Endothelial cell of umbilical vein (primary cell): ENCODE results near the gene GIT2. TPM values are rescaled to one million over a fixed set of nuclear protein-coding genes. Genes with fewer than 3 reads are reported as not detected.

Source experiments
- BruUV-seq: library from RNA; stranded (reverse); fragments of 400-500 nt; replicated peaks from 2 replicates; lab custom pipeline; 2021; lab: Mats Ljungman, UMichigan
- CTCF ChIA-PET: fragments of 300-600, 350-600 bp; sonication (Branson Sonifier 250); formaldehyde crosslinking; loops from one replicate; lab custom pipeline; 2021; ENCODE audit warnings: antibody characterized with exemption, inconsistent platforms; lab: Charles Lee
- POLR2A ChIA-PET: fragments of 300-600, 350-600 bp; sonication (Branson Sonifier 250); formaldehyde crosslinking; loops from one replicate; lab custom pipeline; 2021; ENCODE audit warnings: antibody characterized with exemption, inconsistent platforms; lab: Charles Lee
- DNase-seq: peaks from one replicate; pipeline ENCODE4 v3.0.0-alpha.2; 2011; ENCODE audit warnings: low read depth, low spot score
- FAIRE-seq: peaks from 2 replicates; lab custom pipeline; 2011; peaks lifted over from hg19 to GRCh38; lab: Jason Lieb, UNC
- H2AFZ ChIP-seq: 2 replicates; pipeline ENCODE4 v1.6.0; 2012; ENCODE audit warnings: low read depth, low read length, control low read depth, inconsistent platforms
- H3K27ac ChIP-seq: 2 replicates; pipeline ENCODE4 v1.5.1; 2011; ENCODE audit warnings: low read depth, mild to moderate bottlenecking, control low read depth, low read length, moderate library complexity; ENCODE audit not compliant: insufficient read depth
- H3K27me3 ChIP-seq, 2 experiments: 2 replicates each; pipeline versions ENCODE4 v1.6.0 to v1.6.1; 2011; ENCODE audit warnings: low read length in 2 of 2, mixed read lengths in 1 of 2; ENCODE audit not compliant: control insufficient read depth in 2 of 2, insufficient read depth in 2 of 2
- H3K36me3 ChIP-seq, 2 experiments: 2 replicates in 1 of 2; 3 replicates in 1 of 2; pipeline ENCODE4 v1.5.1; 2011; ENCODE audit warnings: low read length in 2 of 2, mild to moderate bottlenecking in 1 of 2, moderate library complexity in 1 of 2; ENCODE audit not compliant: control insufficient read depth in 2 of 2, insufficient read depth in 2 of 2; ENCODE audit errors: extremely low read depth in 1 of 2
- H3K4me1 ChIP-seq: 3 replicates; pipeline ENCODE4 v1.5.1; 2011; ENCODE audit warnings: mild to moderate bottlenecking, low read length; ENCODE audit not compliant: control insufficient read depth, insufficient read depth; ENCODE audit errors: extremely low read depth
- H3K4me2 ChIP-seq: 2 replicates; pipeline ENCODE4 v1.6.1; 2011; ENCODE audit warnings: low read length, control low read depth, mixed read lengths; ENCODE audit not compliant: insufficient read depth
- H3K4me3 ChIP-seq, 3 experiments: fragments of 200-600 bp in 1 of 3; sonication (generic), shearing (Covaris generic) in 1 of 3; replicated peaks in 1 of 3; 2 replicates each; pipeline ENCODE4 v1.5.1; 2011 to 2016; ENCODE audit warnings: control low read depth in 3 of 3, low read length in 3 of 3, mild to moderate bottlenecking in 2 of 3, inconsistent platforms in 1 of 3, low read depth in 1 of 3, moderate library complexity in 1 of 3; ENCODE audit not compliant: insufficient read depth in 1 of 3
- H3K79me2 ChIP-seq: 2 replicates; pipeline ENCODE4 v1.6.0; 2012; ENCODE audit warnings: low read length, inconsistent platforms; ENCODE audit not compliant: control insufficient read depth, insufficient read depth
- H3K9ac ChIP-seq: replicated peaks from 2 replicates; pipeline ENCODE3; 2011; ENCODE audit warnings: low read length, control low read depth; ENCODE audit not compliant: insufficient read depth; ENCODE audit errors: extremely low read depth
- H3K9me1 ChIP-seq: replicated peaks from 3 replicates; pipeline ENCODE4 v1.6.0; 2011; ENCODE audit warnings: mild to moderate bottlenecking, low read length; ENCODE audit not compliant: control insufficient read depth, insufficient read depth; ENCODE audit errors: extremely low read depth
- H3K9me3 ChIP-seq: replicated peaks from 2 replicates; pipeline ENCODE4 v1.5.1; 2012; ENCODE audit warnings: low read length, inconsistent platforms; ENCODE audit not compliant: control insufficient read depth, insufficient read depth
- H4K20me1 ChIP-seq: replicated peaks from 2 replicates; pipeline ENCODE3; 2011; ENCODE audit warnings: mild to moderate bottlenecking, low read length; ENCODE audit not compliant: control insufficient read depth, insufficient read depth; ENCODE audit errors: extremely low read depth
- EZH2 ChIP-seq: IDR thresholded peaks from 2 replicates; pipeline ENCODE4 v1.6.1; 2012; ENCODE audit warnings: borderline replicate concordance, low read depth, mild to moderate bottlenecking, moderate library complexity, low read length, inconsistent platforms; ENCODE audit not compliant: severe bottlenecking
- FOS ChIP-seq: IDR thresholded peaks from 2 replicates; pipeline ENCODE4 v1.6.1; 2011; ENCODE audit warnings: mild to moderate bottlenecking, low read length, moderate library complexity, borderline replicate concordance; ENCODE audit not compliant: insufficient read depth
- GATA2 ChIP-seq: IDR thresholded peaks from 2 replicates; pipeline ENCODE4 v1.7.0; 2011; ENCODE audit warnings: low read depth, mild to moderate bottlenecking, moderate library complexity, mixed read lengths, low read length; ENCODE audit not compliant: insufficient read length, insufficient read depth
- JUN ChIP-seq: IDR thresholded peaks from 2 replicates; pipeline ENCODE4 v1.6.1; 2011; ENCODE audit warnings: borderline replicate concordance, low read depth; ENCODE audit not compliant: insufficient read length, insufficient read depth
- MYC ChIP-seq: IDR thresholded peaks from one replicate; pipeline ENCODE4 v1.6.1; 2011; ENCODE audit warnings: mild to moderate bottlenecking, low read depth, low read length
- POLR2A ChIP-seq: IDR thresholded peaks from 2 replicates; pipeline ENCODE4 v1.6.1; 2012; ENCODE audit warnings: low read depth, mild to moderate bottlenecking, control low read depth, low read length
- POLR2AphosphoS5 ChIP-seq: IDR thresholded peaks from 2 replicates; pipeline ENCODE4 v1.6.1; 2012; ENCODE audit warnings: low read depth, mild to moderate bottlenecking, control low read depth, low read length, moderate library complexity; ENCODE audit not compliant: insufficient read depth
- dilution Hi-C: fragments of 300-500 bp; cut with MboI; formaldehyde crosslinking; loops from one replicate; pipeline ENCODE4 v1.15.0; 2019; ENCODE audit warnings: low sequenced_read_pairs; ENCODE audit not compliant: extremely low pct_ligation_motif_present
- intact Hi-C: fragments of 100-400 bp; cut with micrococcal nuclease; formaldehyde crosslinking; loops from one replicate; pipeline ENCODE4 v1.10.0; 2022
- polyA plus RNA-seq, 4 experiments: library from polyadenylated mRNA; depleted of rRNA in 3 of 4; stranded (reverse) in 3 of 4; unstranded in 1 of 4; fragments of >200 nt; gene quantifications; 2 replicates each; pipeline versions ENCODE4 v1.2.1 to v1.2.3, GENCODE V29; 2011 to 2012; ENCODE audit warnings: missing spikeins in 1 of 4
- total RNA-seq: library from RNA; stranded (reverse); gene quantifications from 2 replicates; pipeline ENCODE4 v1.2.3, GENCODE V29; 2021
- TF ChIP-seq, protein P1 (sequence below): IDR thresholded peaks from 2 replicates; pipeline ENCODE4 v1.6.1; 2011; ENCODE audit not compliant: insufficient read depth, insufficient read length
- TF ChIP-seq, protein P2 (sequence below), 2 donors: IDR thresholded peaks; 1 replicate in 1 of 2; 2 replicates in 1 of 2; pipeline ENCODE4 v1.5.1; 2011; ENCODE audit warnings: low read length in 2 of 2, mild to moderate bottlenecking in 2 of 2, moderate library complexity in 2 of 2, control low read depth in 1 of 2, inconsistent platforms in 1 of 2, low read depth in 1 of 2; ENCODE audit not compliant: insufficient read depth in 1 of 2; ENCODE audit errors: extremely low read depth in 1 of 2

GIT2 gene
- total and polyA plus RNA-seq, 2 donors (not counting 3 experiments of a cell fraction or from before 2014, with no cell fraction given), result 37.3 to 77.2 TPM

DNA sequence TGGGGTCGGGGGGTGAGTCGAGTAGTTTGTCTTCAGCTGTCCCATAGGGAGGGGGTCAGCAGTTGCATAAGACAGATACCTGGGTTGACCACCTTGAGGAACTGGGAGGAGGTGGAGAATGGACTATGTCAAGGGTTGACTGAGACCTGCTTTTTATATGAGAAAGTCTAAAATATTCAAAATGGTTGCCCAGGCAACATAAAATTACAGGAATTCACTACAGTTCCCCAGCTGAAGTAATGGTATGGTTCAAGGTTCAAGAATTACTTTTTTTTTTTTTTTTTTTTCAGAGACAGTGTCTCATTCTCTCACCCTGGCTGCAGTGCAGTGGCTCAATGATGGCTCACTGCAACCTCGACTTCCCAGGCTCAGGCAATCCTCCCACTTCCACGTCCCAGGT lies 101.2 kb downstream of the GIT2 start:
- no peak overlapping the region for H2AFZ ChIP-seq
- ChIA-PET POLR2A (no interaction called here), CTCF (no interaction called here)
- H3K79me2 ChIP-seq, result no peaks in the 10 kb centered on the region
- no peak overlapping the region for H3K4me3 ChIP-seq
- no peaks in the 10 kb centered on the region for H3K27me3 ChIP-seq
- DNase-seq, result no peak
- H3K9me3 ChIP-seq, result no peaks in the 10 kb centered on the region
- no peaks in the 10 kb centered on the region for H3K9me1 ChIP-seq
- no peak overlapping the region for H3K27ac ChIP-seq
- peaks cover 3% of the 10 kb centered on the region for H3K4me1 ChIP-seq
- no peak for TF ChIP-seq MYC
- TF ChIP-seq, protein P1, sequence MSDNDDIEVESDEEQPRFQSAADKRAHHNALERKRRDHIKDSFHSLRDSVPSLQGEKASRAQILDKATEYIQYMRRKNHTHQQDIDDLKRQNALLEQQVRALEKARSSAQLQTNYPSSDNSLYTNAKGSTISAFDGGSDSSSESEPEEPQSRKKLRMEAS, result no peak
- TF ChIP-seq, protein P2, sequence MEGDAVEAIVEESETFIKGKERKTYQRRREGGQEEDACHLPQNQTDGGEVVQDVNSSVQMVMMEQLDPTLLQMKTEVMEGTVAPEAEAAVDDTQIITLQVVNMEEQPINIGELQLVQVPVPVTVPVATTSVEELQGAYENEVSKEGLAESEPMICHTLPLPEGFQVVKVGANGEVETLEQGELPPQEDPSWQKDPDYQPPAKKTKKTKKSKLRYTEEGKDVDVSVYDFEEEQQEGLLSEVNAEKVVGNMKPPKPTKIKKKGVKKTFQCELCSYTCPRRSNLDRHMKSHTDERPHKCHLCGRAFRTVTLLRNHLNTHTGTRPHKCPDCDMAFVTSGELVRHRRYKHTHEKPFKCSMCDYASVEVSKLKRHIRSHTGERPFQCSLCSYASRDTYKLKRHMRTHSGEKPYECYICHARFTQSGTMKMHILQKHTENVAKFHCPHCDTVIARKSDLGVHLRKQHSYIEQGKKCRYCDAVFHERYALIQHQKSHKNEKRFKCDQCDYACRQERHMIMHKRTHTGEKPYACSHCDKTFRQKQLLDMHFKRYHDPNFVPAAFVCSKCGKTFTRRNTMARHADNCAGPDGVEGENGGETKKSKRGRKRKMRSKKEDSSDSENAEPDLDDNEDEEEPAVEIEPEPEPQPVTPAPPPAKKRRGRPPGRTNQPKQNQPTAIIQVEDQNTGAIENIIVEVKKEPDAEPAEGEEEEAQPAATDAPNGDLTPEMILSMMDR (IDR thresholded peaks at IDR 0.05; ENCODE audit: extremely low read depth in 1 of 2, insufficient read depth in 1 of 2, low read depth in 1 of 2, low read length in 2 of 2), result no peak
- TF ChIP-seq POLR2A, result no peak
- no peak for TF ChIP-seq FOS
- no peak for TF ChIP-seq EZH2
- TF ChIP-seq POLR2AphosphoS5, result no peak
- no peak for TF ChIP-seq GATA2
- no peak for TF ChIP-seq JUN
- no TSS peak for BruUV-seq
- H4K20me1 ChIP-seq, result no peaks in the 10 kb centered on the region
- H3K9ac ChIP-seq, result no peak overlapping the region
- dilution Hi-C loops (no loop called here), intact Hi-C loops (no loop called here)
- H3K4me2 ChIP-seq, result no peak overlapping the region
- no peak for FAIRE-seq
- no peaks in the 10 kb centered on the region for H3K36me3 ChIP-seq
